MM.1S (cell line): ENCODE data around the gene C10orf120.

Source experiments
- DNase-seq: peaks from one replicate; pipeline ENCODE4 v3.0.0-alpha.2; 2015
- H2AFZ ChIP-seq: fragments of 300-600 bp; sonication (generic); 2 replicates; pipeline ENCODE4 v1.6.0; 2016; ENCODE audit warnings: antibody characterized with exemption, low read length
- H3F3A ChIP-seq: fragments of 300-600 bp; sonication (generic); 2 replicates; pipeline ENCODE4 v1.6.1; 2016; ENCODE audit warnings: mild to moderate bottlenecking, antibody characterized with exemption, low read length, moderate library complexity, mixed read lengths; ENCODE audit not compliant: insufficient read depth
- H3K27ac ChIP-seq: fragments of 300-600 bp; sonication (generic); 2 replicates; pipeline ENCODE4 v1.5.1; 2016; ENCODE audit warnings: mild to moderate bottlenecking, low read length
- H3K27me3 ChIP-seq: fragments of 300-600 bp; sonication (generic); replicated peaks from 2 replicates; pipeline ENCODE4 v1.6.0; 2016; ENCODE audit warnings: low read length; ENCODE audit not compliant: insufficient read depth
- H3K36me3 ChIP-seq: fragments of 300-600 bp; sonication (generic); replicated peaks from 2 replicates; pipeline ENCODE4 v1.6.1; 2016; ENCODE audit warnings: mild to moderate bottlenecking, low read length, mixed read lengths; ENCODE audit not compliant: insufficient read depth
- H3K4me1 ChIP-seq: fragments of 300-600 bp; sonication (generic); 2 replicates; pipeline ENCODE4 v1.6.1; 2016; ENCODE audit warnings: low read length, mixed read lengths
- H3K4me2 ChIP-seq: fragments of 300-600 bp; sonication (generic); 2 replicates; pipeline ENCODE4 v1.6.0; 2016; ENCODE audit warnings: low read depth, low read length
- H3K4me3 ChIP-seq: fragments of 300-600 bp; sonication (generic); 2 replicates; pipeline ENCODE4 v1.5.1; 2016; ENCODE audit warnings: low read length, mixed read lengths
- H3K79me2 ChIP-seq: fragments of 300-600 bp; sonication (generic); 2 replicates; pipeline ENCODE4 v1.6.1; 2016; ENCODE audit warnings: mixed run types, low read length, mixed read lengths
- H3K9ac ChIP-seq: fragments of 300-600 bp; sonication (generic); 2 replicates; pipeline ENCODE4 v1.6.1; 2016; ENCODE audit warnings: low read length, mixed read lengths
- H3K9me2 ChIP-seq: fragments of 300-600 bp; sonication (generic); replicated peaks from 2 replicates; pipeline ENCODE4 v1.6.1; 2016; ENCODE audit warnings: mild to moderate bottlenecking, low read length, mixed read lengths; ENCODE audit not compliant: insufficient read depth
- H3K9me3 ChIP-seq: fragments of 300-600 bp; sonication (generic); replicated peaks from 2 replicates; pipeline ENCODE4 v1.6.1; 2016; ENCODE audit warnings: mild to moderate bottlenecking, low read length, mixed read lengths; ENCODE audit not compliant: insufficient read depth
- H4K20me1 ChIP-seq: fragments of 300-600 bp; sonication (generic); 2 replicates; pipeline ENCODE4 v1.6.1; 2016; ENCODE audit warnings: mild to moderate bottlenecking, low read length, moderate library complexity, mixed read lengths; ENCODE audit not compliant: insufficient read depth
- CTCF ChIP-seq: fragments of 300-600 bp; sonication (generic); IDR thresholded peaks from 2 replicates; pipeline ENCODE4 v1.5.1; 2016; ENCODE audit warnings: antibody characterized with exemption, low read length, mixed read lengths
- EZH2 ChIP-seq: fragments of 300-600 bp; sonication (generic); optimal IDR thresholded peaks from 2 replicates; pipeline ENCODE3; 2017; ENCODE audit warnings: low read depth, mild to moderate bottlenecking, antibody characterized with exemption, low read length, mixed read lengths
- EZH2phosphoT487 ChIP-seq: fragments of 300-600 bp; sonication (generic); IDR thresholded peaks from 2 replicates; pipeline ENCODE4 v1.6.1; 2018; ENCODE audit warnings: antibody characterized with exemption, low read length

Gene C10orf120

GRCh38 chr10:122699796-122700455 is at the start of gene C10orf120:
C10orf120 (minus strand) TSS chr10:122699846; CDS start chr10:122699790, 56 bp downstream.
- no peak within 1 kb of the TSS for H3K9ac ChIP-seq
- no peak for DNase-seq
- no peak within 1 kb of the TSS for H3K4me2 ChIP-seq
- no peaks in the 10 kb centered on the region for H4K20me1 ChIP-seq
- no peaks in the 10 kb centered on the region for H3K4me1 ChIP-seq
- no peak within 1 kb of the TSS for H2AFZ ChIP-seq
- no peak within 1 kb of the TSS for H3K27ac ChIP-seq
- no peaks in the 10 kb centered on the region for H3K79me2 ChIP-seq
- no peak within 1 kb of the TSS for H3K4me3 ChIP-seq
- H3K9me2 ChIP-seq: no peaks in the 10 kb centered on the region
- H3F3A ChIP-seq: no peaks in the 10 kb centered on the region
- no peaks in the 10 kb centered on the region for H3K36me3 ChIP-seq
- no peaks in the 10 kb centered on the region for H3K9me3 ChIP-seq
- TF ChIP-seq EZH2phosphoT487 (no peak), CTCF (no peak), EZH2 (no peak)
- H3K27me3 ChIP-seq: no peaks in the 10 kb centered on the region

- no peak overlapping the region for H3K9ac ChIP-seq
- H3K36me3 ChIP-seq: no peaks in the 10 kb centered on the region
- no peaks in the 10 kb centered on the region for H3K27me3 ChIP-seq
Measured at GRCh38 chr10:122748496-122748895, 48.9 kb upstream of the C10orf120 start.

GRCh38 chr10:122746408-122746807 is 46.8 kb upstream of the C10orf120 start:
- DNase-seq: no peak
- no peaks in the 10 kb centered on the region for H3K27me3 ChIP-seq
- no peak overlapping the region for H3K4me2 ChIP-seq
- H3K4me1 ChIP-seq: no peaks in the 10 kb centered on the region
- H4K20me1 ChIP-seq: no peaks in the 10 kb centered on the region
- H3K9me2 ChIP-seq: no peaks in the 10 kb centered on the region
- no peaks in the 10 kb centered on the region for H3K36me3 ChIP-seq
- no peaks in the 10 kb centered on the region for H3F3A ChIP-seq
- no peaks in the 10 kb centered on the region for H3K9me3 ChIP-seq
- H3K79me2 ChIP-seq: no peaks in the 10 kb centered on the region
- H3K4me3 ChIP-seq: no peak overlapping the region
- no peak overlapping the region for H3K9ac ChIP-seq
- H3K27ac ChIP-seq: no peak overlapping the region
- TF ChIP-seq EZH2 (no peak), EZH2phosphoT487 (no peak), CTCF (no peak)
- no peak overlapping the region for H2AFZ ChIP-seq

More at GRCh38 chr10:122748496-122748895, 48.9 kb upstream of the C10orf120 start:
- H3K9me3 ChIP-seq: no peaks in the 10 kb centered on the region
- H3K4me2 ChIP-seq: no peak overlapping the region
- H3K79me2 ChIP-seq: no peaks in the 10 kb centered on the region
- H3K4me3 ChIP-seq: no peak overlapping the region
- TF ChIP-seq CTCF: no peak
- no peak for TF ChIP-seq EZH2
- TF ChIP-seq EZH2phosphoT487: no peak
- no peaks in the 10 kb centered on the region for H4K20me1 ChIP-seq
- H2AFZ ChIP-seq: no peak overlapping the region
- no peaks in the 10 kb centered on the region for H3K9me2 ChIP-seq
- H3K4me1 ChIP-seq: no peaks in the 10 kb centered on the region
- DNase-seq: no peak
- no peak overlapping the region for H3K27ac ChIP-seq
- no peaks in the 10 kb centered on the region for H3F3A ChIP-seq
